A549 treated with ZK216348 at 1 μM for 4 hours (cell line): ENCODE data around the gene ENSA. TPM values are rescaled to one million over a fixed set of nuclear protein-coding genes. Genes with fewer than 3 reads are reported as not detected.

Experiments used
- total RNA-seq: library from RNA; stranded (reverse); fragments of 200-300 nt; extraction: Qiagen RNA extraction; gene quantifications from 5 replicates; pipeline ENCODE4 v1.2.3, GENCODE V29; 2022; ENCODE audit warnings: low read depth

ENSA gene
- 133 to 165 TPM (median 137 TPM) in 5 replicates for total RNA-seq

GRCh38 chr1:150629115-150629928 lies at the start of gene ENSA:
Gene ENSA (minus strand): TSS chr1:150629612. CDS start chr1:150629470, 142 bp downstream.

GRCh38 chr1:150579110-150579944 lies 50.1 kb downstream of the ENSA start, which contains the start of gene MCL1:
Gene MCL1 (minus strand): TSS chr1:150579610. CDS start chr1:150579530, 80 bp downstream.

Other genes starting within 250 kb of the ENSA start
- gene TARS2, start 142.2 kb downstream of the ENSA start, total RNA-seq, result 15.2 to 24.4 TPM (median 23.7 TPM) in 5 replicates
- gene ECM1, start 121.5 kb downstream of the ENSA start, total RNA-seq, result 1.7 to 2.1 TPM (median 1.8 TPM) in 5 replicates
- not detected in 5 replicates for gene FALEC, start 113.9 kb downstream of the ENSA start, total RNA-seq
- 2.2 to 6.3 TPM (median 4.8 TPM) in 5 replicates for gene ADAMTSL4, start 80.2 kb downstream of the ENSA start, total RNA-seq
- 150 to 264 TPM (median 227 TPM) in 5 replicates for gene MCL1, start 50.0 kb downstream of the ENSA start, total RNA-seq
- 11.1 to 18.8 TPM (median 17.4 TPM) in 5 replicates for gene GOLPH3L, start 67.5 kb upstream of the ENSA start, total RNA-seq
- gene HORMAD1, start 91.3 kb upstream of the ENSA start, total RNA-seq, result 5.2 to 10.7 TPM (median 7.7 TPM) in 5 replicates
- gene CTSS, start 136.2 kb upstream of the ENSA start, total RNA-seq, result 14.5 to 19.6 TPM (median 17.9 TPM) in 5 replicates
- 1.5 to 3.1 TPM (median 1.7 TPM) in 5 replicates for gene CTSK, start 178.6 kb upstream of the ENSA start, total RNA-seq
- gene ARNT, start 247.0 kb upstream of the ENSA start, total RNA-seq, result 9.9 to 14.7 TPM (median 12.3 TPM) in 5 replicates